ENCODE measurements around the gene HACD3.

- TF ChIP-seq GATA3 (IDR thresholded peaks at IDR 0.05; ENCODE audit: low read depth, low read length) (no peak), GATA2 (IDR thresholded peaks at IDR 0.05; ENCODE audit: low read depth, low read length) (no peak)
Measured at GRCh38 chr15:65494076-65494475, 36.2 kb upstream of the HACD3 start.

Measured in SH-SY5Y (cell line).